ENCODE results near the gene AGPAT3.

AGPAT3 gene

DNA sequence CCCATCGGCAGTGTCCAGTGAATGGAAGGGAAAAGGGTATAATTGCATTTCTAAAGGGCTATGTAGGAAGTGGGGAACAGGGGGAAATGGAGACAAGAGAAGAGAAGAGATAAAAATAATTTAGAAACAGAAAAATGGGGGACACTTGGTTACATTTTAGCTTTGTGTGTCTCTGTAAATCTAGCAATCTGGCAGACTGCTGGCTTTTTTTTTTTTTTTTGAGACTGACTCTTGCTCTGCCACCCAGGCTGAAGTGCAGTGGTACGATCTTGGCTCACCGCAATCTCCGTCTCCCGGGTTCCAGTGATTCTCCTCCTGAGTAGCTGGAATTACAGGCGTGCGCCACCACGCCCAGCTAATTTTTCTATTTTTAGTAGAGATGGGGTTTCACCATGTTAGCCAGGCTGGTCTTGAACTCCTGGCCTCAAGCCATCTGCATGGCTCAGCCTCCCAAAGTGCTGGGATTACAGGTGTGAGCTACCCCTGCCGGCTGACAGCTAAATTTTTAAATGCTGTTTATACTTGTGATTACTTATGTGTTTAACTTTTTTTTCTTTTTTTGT lies 53.4 kb downstream of the AGPAT3 start:
- H3K4me1 ChIP-seq (ENCODE audit: control insufficient read depth, insufficient read depth, low read length): peaks cover 24% of the 10 kb centered on the region
- H3K4me3 ChIP-seq (ENCODE audit: low read length): no peak overlapping the region
- H3K36me3 ChIP-seq (ENCODE audit: control insufficient read depth, insufficient read depth, low read length): no peaks in the 10 kb centered on the region
- no peaks in the 10 kb centered on the region for H3K27me3 ChIP-seq (ENCODE audit: control insufficient read depth, insufficient read depth, low read length)
- no peaks in the 10 kb centered on the region for H3K9me3 ChIP-seq (ENCODE audit: control insufficient read depth, low read length)
- H3K9ac ChIP-seq (ENCODE audit: low read length): no peak overlapping the region

DNA sequence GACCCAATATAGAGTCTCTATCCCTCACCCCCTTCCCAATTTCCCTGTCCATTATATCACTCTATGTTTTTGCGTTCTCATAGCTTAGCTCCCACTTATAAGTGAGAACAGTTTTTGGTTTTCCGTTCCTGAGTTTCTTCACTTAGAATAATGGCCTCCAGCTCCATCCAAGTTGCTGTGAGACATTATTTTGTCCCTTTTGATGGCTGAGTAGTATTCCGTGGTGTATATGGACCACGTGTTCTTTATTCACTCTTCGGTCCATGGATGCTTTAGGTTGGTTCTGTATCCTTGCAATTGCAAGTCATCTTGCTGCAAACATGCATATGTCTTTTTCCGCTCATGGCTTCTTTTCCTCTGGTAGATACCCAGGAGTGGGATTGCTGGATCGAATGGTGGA lies 54.3 kb downstream of the AGPAT3 start:
- no peaks in the 10 kb centered on the region for H3K36me3 ChIP-seq (ENCODE audit: control insufficient read depth, insufficient read depth, low read length)
- no peaks in the 10 kb centered on the region for H3K27me3 ChIP-seq (ENCODE audit: control insufficient read depth, insufficient read depth, low read length)
- no peak overlapping the region for H3K9ac ChIP-seq (ENCODE audit: low read length)
- no peaks in the 10 kb centered on the region for H3K9me3 ChIP-seq (ENCODE audit: control insufficient read depth, low read length)
- no peak overlapping the region for H3K4me3 ChIP-seq (ENCODE audit: low read length)
- H3K4me1 ChIP-seq (ENCODE audit: control insufficient read depth, insufficient read depth, low read length): peaks cover 29% of the 10 kb centered on the region

DNA sequence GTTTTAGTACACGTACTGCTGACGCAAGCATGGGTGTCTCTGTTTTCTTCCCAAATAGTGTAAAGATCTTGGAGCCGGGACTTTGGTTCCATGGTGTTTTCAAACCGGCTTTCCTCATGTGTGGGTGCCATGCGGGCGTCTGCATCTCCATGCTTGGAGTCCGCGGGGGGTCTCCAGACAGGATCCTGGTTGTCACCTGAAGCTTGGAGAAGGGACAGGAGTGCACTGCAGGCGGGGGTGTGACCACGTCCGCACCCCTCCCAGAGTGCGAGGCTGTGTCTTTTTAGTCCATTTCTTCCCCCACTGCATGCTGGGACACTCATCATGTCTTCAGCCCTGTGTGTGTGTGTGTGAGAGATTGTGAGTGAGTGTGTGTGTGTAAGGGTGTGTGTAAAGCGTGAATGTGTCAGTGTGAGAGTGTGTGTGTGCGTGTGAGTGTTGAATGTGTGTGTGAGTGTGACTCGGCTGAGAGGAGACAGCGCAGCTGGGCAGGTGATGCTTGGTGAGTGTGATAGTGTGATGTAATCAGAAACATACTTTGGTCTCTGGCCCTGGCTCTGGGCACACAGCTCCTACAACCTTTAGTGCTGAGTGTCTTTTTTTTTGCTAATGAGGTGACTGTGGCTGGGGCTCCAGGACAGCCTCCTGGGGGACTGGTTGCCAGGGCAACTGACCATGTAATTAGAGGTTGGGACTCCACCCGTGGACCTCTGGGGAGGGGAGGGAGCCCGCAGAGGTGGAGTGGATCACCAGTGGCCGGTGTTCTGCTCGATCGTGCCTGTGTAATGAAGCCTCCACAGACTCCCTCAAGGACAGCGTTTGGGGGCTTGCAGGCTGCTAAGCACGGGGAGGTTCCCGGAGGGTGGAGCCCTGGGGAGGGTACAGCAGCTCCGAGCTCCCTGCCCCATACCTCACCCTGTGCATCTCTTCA lies 55.1 kb downstream of the AGPAT3 start:
- Histone ChIP-seq H3K9ac (ENCODE audit: low read length) (no peak overlapping the region), H3K9me3 (ENCODE audit: control insufficient read depth, low read length) (no peaks in the 10 kb centered on the region), H3K4me3 (ENCODE audit: low read length) (no peak overlapping the region), H3K4me1 (ENCODE audit: control insufficient read depth, insufficient read depth, low read length) (peaks cover 38% of the 10 kb centered on the region), H3K27me3 (ENCODE audit: control insufficient read depth, insufficient read depth, low read length) (no peaks in the 10 kb centered on the region), H3K36me3 (ENCODE audit: control insufficient read depth, insufficient read depth, low read length) (no peaks in the 10 kb centered on the region)

DNA sequence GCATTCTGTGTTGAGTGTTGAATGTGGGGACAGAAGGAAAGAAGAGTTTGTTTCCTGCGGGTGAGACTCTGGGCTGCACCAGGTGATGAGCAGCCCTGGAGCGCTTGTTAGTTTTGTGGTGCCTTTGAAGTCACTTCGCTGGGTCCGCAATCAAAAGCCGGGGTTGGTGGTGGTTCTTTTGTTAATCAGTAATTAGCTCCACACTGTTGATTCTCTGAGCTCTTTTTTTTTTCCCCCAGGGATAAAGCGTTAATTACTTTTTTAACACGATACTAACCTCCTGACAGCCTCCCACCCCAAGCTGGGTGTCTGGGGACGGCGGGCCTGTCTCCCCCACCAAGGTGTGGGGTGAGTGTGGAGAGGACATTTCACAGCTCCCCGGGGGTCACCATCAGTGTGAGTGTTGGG lies 56.6 kb downstream of the AGPAT3 start:
- H3K9ac ChIP-seq (ENCODE audit: low read length): no peak overlapping the region
- no peaks in the 10 kb centered on the region for H3K36me3 ChIP-seq (ENCODE audit: control insufficient read depth, insufficient read depth, low read length)
- H3K4me1 ChIP-seq (ENCODE audit: control insufficient read depth, insufficient read depth, low read length): peaks cover 42% of the 10 kb centered on the region
- H3K27me3 ChIP-seq (ENCODE audit: control insufficient read depth, insufficient read depth, low read length): no peaks in the 10 kb centered on the region
- H3K9me3 ChIP-seq (ENCODE audit: control insufficient read depth, low read length): no peaks in the 10 kb centered on the region
- H3K4me3 ChIP-seq (ENCODE audit: low read length): no peak overlapping the region

DNA sequence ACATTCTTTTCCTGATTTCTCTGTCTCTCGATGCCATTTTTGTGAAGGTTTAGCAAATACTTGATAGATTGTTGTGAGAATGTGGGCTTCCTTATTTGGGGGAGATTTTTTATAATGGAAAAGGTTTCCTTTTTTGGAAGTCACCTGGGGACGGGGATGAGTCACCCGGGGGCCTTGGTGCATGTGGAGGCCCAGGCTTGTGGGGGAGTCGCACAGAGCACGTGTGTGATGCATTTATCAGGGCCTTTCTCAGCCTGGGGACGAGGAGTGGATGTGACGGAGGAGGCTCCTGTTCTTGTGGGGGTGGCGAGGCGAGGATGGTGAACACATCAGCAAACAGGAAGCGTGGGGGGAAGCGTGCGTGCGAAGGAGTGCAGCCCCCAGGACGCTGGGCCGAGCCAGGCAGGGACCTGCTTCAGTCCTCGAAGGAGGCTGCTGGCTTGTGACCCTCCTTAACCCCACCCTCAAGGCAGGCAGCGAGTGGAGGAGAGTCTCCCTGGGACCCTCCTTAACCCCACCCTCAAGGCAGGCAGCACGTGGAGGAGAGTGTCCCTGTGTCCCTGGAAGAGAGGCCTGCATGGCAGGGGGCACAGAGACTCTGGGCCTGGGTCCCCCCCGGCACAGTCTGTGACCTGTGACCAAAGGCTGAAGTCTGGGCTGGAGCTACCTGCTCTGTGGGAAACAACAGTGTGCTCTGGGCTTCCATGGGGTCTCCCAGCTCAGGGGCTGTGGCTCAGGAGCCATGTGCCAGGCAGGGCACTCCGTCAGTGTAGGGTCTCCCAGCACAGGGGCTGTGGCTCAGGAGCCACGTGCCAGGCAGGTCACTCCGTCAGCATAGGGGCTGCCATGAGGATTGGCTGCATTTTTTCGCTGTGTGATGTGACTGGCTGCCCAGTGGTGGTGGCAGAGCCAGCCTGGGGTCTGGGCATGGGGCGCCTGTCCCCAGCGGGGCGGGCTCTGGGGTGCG lies 57.2 kb downstream of the AGPAT3 start:
- H3K27me3 ChIP-seq (ENCODE audit: control insufficient read depth, insufficient read depth, low read length): no peaks in the 10 kb centered on the region
- peaks cover 39% of the 10 kb centered on the region for H3K4me1 ChIP-seq (ENCODE audit: control insufficient read depth, insufficient read depth, low read length)
- H3K36me3 ChIP-seq (ENCODE audit: control insufficient read depth, insufficient read depth, low read length): no peaks in the 10 kb centered on the region
- no peaks in the 10 kb centered on the region for H3K9me3 ChIP-seq (ENCODE audit: control insufficient read depth, low read length)
- H3K4me3 ChIP-seq (ENCODE audit: low read length): no peak overlapping the region
- H3K9ac ChIP-seq (ENCODE audit: low read length): no peak overlapping the region

DNA sequence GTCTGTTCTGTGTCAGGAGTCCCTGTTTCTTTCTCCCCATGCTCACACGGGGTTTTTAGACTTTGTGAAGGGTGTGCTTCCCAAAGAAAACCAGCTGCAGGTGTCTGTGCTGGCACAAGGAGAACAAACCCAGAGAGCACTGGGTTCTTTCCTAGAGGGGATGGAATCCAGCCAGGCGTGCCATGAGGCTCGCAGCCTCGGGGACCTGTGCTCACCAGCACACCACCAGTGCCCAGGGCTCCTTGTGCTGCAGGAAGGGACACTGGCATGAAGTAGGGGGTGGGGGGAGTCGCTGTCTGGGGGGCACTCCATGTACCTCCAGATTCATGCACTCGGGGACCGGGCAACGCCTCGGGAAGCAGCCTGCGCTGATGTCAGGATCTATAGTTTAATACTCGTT lies 57.9 kb downstream of the AGPAT3 start:
- Histone ChIP-seq H3K4me3 (ENCODE audit: low read length) (no peak overlapping the region), H3K9ac (ENCODE audit: low read length) (no peak overlapping the region), H3K4me1 (ENCODE audit: control insufficient read depth, insufficient read depth, low read length) (peaks cover 33% of the 10 kb centered on the region), H3K27me3 (ENCODE audit: control insufficient read depth, insufficient read depth, low read length) (no peaks in the 10 kb centered on the region), H3K9me3 (ENCODE audit: control insufficient read depth, low read length) (no peaks in the 10 kb centered on the region), H3K36me3 (ENCODE audit: control insufficient read depth, insufficient read depth, low read length) (no peaks in the 10 kb centered on the region)

DNA sequence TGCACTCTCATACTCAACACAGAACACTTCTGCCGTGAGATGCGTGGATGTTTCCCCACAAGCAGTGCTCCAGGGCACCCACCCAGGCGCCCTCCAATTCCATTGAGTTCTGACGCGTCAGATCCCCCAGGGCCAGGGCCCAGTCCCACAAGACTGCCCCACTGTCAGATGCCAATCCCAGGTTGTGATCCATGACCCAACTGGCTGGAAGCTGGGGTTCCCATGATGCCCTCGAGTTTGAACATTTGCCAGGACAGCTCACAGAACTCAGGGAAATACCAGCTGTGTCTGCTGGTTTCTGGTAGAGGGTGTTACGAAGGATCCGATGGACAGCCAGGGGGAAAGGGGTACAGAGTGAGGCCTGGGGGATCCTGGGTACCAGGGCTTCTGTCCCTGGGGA lies 58.4 kb downstream of the AGPAT3 start:
- peaks cover 33% of the 10 kb centered on the region for H3K4me1 ChIP-seq (ENCODE audit: control insufficient read depth, insufficient read depth, low read length)
- H3K9ac ChIP-seq (ENCODE audit: low read length): no peak overlapping the region
- no peaks in the 10 kb centered on the region for H3K9me3 ChIP-seq (ENCODE audit: control insufficient read depth, low read length)
- no peaks in the 10 kb centered on the region for H3K36me3 ChIP-seq (ENCODE audit: control insufficient read depth, insufficient read depth, low read length)
- H3K4me3 ChIP-seq (ENCODE audit: low read length): no peak overlapping the region
- H3K27me3 ChIP-seq (ENCODE audit: control insufficient read depth, insufficient read depth, low read length): no peaks in the 10 kb centered on the region

DNA sequence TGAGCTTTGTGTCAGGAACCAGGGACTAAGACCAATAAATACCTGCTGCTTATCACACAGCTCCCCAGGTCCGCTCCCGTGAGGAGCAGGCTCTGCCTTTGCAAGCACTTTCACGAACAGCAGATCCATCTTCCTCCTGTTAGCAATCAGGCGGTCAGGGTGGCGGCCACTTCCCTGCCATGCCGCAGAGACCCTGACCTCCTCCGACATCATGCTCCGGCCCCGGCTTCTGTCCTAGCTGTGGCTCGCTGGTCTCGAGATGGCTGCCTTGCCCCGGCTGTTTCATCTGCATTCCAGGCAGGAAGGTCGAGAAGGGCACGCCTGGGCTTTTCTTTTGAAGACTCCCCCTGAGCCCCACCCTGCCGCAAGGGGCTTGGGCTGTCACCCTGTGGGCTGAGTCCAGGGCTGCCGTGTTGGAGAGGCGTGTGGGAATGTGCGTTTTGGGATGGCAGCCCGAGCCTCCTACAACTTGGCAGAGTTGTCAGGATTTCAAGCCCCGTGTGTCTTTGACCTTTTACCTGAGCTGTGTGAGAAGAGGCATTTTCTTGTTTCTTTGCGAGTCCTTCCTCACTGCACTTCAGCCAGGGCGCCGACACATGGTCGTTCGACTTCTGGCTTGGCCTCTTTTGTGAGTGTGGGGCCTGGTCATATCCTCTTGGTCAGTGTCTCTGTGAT lies 59.5 kb downstream of the AGPAT3 start:
- H3K9ac ChIP-seq (ENCODE audit: low read length): no peak overlapping the region
- no peak overlapping the region for H3K4me3 ChIP-seq (ENCODE audit: low read length)
- peaks cover 42% of the 10 kb centered on the region for H3K4me1 ChIP-seq (ENCODE audit: control insufficient read depth, insufficient read depth, low read length)
- no peaks in the 10 kb centered on the region for H3K36me3 ChIP-seq (ENCODE audit: control insufficient read depth, insufficient read depth, low read length)
- H3K9me3 ChIP-seq (ENCODE audit: control insufficient read depth, low read length): no peaks in the 10 kb centered on the region
- H3K27me3 ChIP-seq (ENCODE audit: control insufficient read depth, insufficient read depth, low read length): no peaks in the 10 kb centered on the region

DNA sequence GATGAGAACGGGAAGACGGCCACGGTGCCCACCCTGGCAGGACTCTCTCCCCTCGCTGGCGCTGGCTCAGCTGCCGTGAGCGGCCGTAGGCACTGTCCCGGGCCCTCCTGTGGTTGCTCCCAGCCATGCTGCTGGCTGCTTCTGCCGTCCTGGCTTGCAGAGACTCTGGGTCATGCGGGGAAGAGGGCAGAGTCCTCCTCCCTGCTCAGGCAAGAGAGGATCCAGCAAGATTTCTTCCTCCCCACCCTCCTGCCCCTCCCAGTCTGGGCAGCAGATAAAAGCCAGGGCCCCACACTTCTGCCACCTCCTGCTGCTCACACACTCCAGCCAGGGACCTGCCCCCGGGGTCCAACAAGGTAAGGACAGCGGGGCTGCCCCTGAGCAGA lies 60.1 kb downstream of the AGPAT3 start:
- H3K4me1 ChIP-seq (ENCODE audit: control insufficient read depth, insufficient read depth, low read length): peaks cover 42% of the 10 kb centered on the region
- no peak overlapping the region for H3K9ac ChIP-seq (ENCODE audit: low read length)
- no peaks in the 10 kb centered on the region for H3K27me3 ChIP-seq (ENCODE audit: control insufficient read depth, insufficient read depth, low read length)
- H3K36me3 ChIP-seq (ENCODE audit: control insufficient read depth, insufficient read depth, low read length): no peaks in the 10 kb centered on the region
- no peak overlapping the region for H3K4me3 ChIP-seq (ENCODE audit: low read length)
- no peaks in the 10 kb centered on the region for H3K9me3 ChIP-seq (ENCODE audit: control insufficient read depth, low read length)

DNA sequence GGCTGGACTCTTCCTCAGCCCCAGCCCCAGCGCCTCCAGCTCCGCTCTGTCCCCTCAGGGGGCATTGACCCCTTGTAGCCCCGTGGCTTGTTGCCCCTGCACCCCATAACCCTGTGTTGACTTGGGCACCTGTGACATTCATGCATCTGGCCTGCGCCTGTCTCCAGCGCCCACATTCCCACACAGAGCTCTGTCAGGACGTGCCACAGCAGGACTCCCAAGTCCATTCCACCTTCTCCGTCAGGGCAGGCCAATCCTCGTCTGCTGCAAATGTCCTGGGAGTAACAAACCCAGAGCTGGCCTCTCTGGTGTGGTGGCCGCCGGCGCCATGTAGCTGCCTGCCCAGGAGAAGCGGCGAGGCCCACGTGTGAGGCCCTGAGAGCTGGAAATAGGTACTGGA lies 60.6 kb downstream of the AGPAT3 start:
- Histone ChIP-seq H3K9me3 (ENCODE audit: control insufficient read depth, low read length) (no peaks in the 10 kb centered on the region), H3K9ac (ENCODE audit: low read length) (no peak overlapping the region), H3K27me3 (ENCODE audit: control insufficient read depth, insufficient read depth, low read length) (no peaks in the 10 kb centered on the region), H3K36me3 (ENCODE audit: control insufficient read depth, insufficient read depth, low read length) (no peaks in the 10 kb centered on the region), H3K4me3 (ENCODE audit: low read length) (no peak overlapping the region), H3K4me1 (ENCODE audit: control insufficient read depth, insufficient read depth, low read length) (peaks cover 42% of the 10 kb centered on the region)

DNA sequence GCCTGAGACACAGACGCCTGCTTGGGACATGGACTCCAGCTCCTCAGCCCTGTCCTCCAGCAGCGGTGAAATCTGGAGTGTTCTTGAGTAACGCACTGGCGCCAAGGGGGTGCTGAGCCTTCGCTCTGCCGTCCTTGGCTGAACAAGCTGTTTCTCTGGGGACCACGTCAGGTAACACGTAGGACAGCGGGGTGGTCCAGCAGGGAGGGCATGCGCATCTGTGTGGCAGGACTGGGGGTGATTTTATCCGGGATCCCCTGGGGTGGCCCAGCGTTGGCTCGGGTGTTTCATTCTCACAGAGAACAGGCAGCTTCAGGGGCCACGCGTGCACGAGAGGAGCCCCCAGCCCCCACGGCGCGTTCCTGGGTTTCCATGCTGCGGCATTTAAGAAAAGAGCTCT lies 61.2 kb downstream of the AGPAT3 start:
- no peak overlapping the region for H3K9ac ChIP-seq (ENCODE audit: low read length)
- H3K9me3 ChIP-seq (ENCODE audit: control insufficient read depth, low read length): no peaks in the 10 kb centered on the region

More for the DNA sequence above, 61.2 kb downstream of the AGPAT3 start:
- no peaks in the 10 kb centered on the region for H3K27me3 ChIP-seq (ENCODE audit: control insufficient read depth, insufficient read depth, low read length)
- peaks cover 38% of the 10 kb centered on the region for H3K4me1 ChIP-seq (ENCODE audit: control insufficient read depth, insufficient read depth, low read length)
- H3K36me3 ChIP-seq (ENCODE audit: control insufficient read depth, insufficient read depth, low read length): no peaks in the 10 kb centered on the region
- H3K4me3 ChIP-seq (ENCODE audit: low read length): no peak overlapping the region
